IPS DF 4.7 (cell line): Measurements from ENCODE around the gene FBXO4.
"Not testable (repeated sequence)": the region's sequence is repeated elsewhere in the genome, so short reads cannot be mapped to it uniquely, and the experiment has no call there.

ENCODE experiments used
- DNase-seq: peaks from one replicate; pipeline ENCODE4 v3.0.0-alpha.2; 2013; ENCODE audit warnings: low spot score; ENCODE audit errors: extremely low read depth

Gene FBXO4

GRCh38 chr5:41980870-41981269 lies 55.8 kb downstream of the FBXO4 start:
- no peak for DNase-seq

- DNase-seq = not testable (repeated sequence)
Observed at GRCh38 chr5:41982858-41983257, 57.8 kb downstream of the FBXO4 start.

GRCh38 chr5:41983284-41983683 lies 58.2 kb downstream of the FBXO4 start:
- no peak for DNase-seq

GRCh38 chr5:41985945-41986695 lies 61.0 kb downstream of the FBXO4 start:
- DNase-seq = no peak
